Activated naive CD4-positive, alpha-beta T cell treated with anti-CD3 and anti-CD28 coated beads for 36 hours (primary cell): ENCODE results near the gene HLA-DQA2. TPM values are rescaled to one million over a fixed set of nuclear protein-coding genes. Genes with fewer than 3 reads are reported as not detected.
A peak's percentile ranks its signal among the peaks of the same experiment; 100 is the strongest.
"Not testable (repeated sequence)": the region's sequence is repeated elsewhere in the genome, so short reads cannot be mapped to it uniquely, and the experiment has no call there.

Experiments used
- CTCF ChIA-PET: fragments of 350-600 bp; sonication (Branson Sonifier 250); formaldehyde crosslinking; loops from one replicate; lab custom pipeline; 2021; ENCODE audit warnings: antibody characterized with exemption; lab: Charles Lee
- DNase-seq: peaks from one replicate; pipeline ENCODE4 v3.0.0-alpha.2; 2020
- H3K27ac Mint-ChIP-seq: one replicate; pipeline ENCODE4 v1.8.0; 2021; ENCODE audit warnings: mild to moderate bottlenecking, mixed read lengths
- H3K27me3 Mint-ChIP-seq: one replicate; pipeline ENCODE4 v1.8.0; 2021; ENCODE audit warnings: low read depth, mixed read lengths
- H3K36me3 Mint-ChIP-seq: one replicate; pipeline ENCODE4 v1.8.0; 2021; ENCODE audit warnings: low read depth, mixed read lengths
- H3K4me1 Mint-ChIP-seq: one replicate; pipeline ENCODE4 v1.8.0; 2021; ENCODE audit warnings: low read depth, mixed read lengths
- H3K4me3 Mint-ChIP-seq: one replicate; pipeline ENCODE4 v1.8.0; 2021; ENCODE audit warnings: mild to moderate bottlenecking, moderate library complexity, mixed read lengths
- H3K9me3 Mint-ChIP-seq: one replicate; pipeline ENCODE4 v1.8.0; 2021; ENCODE audit warnings: mixed read lengths
- intact Hi-C: fragments of 100-400 bp; cut with micrococcal nuclease; formaldehyde crosslinking; loops from one replicate; pipeline ENCODE4 v1.15.1; 2023
- total RNA-seq, 2 experiments: library from RNA; stranded (reverse); gene quantifications; one replicate each; pipeline ENCODE4 v1.2.3, GENCODE V29; 2021

HLA-DQA2 gene
- total RNA-seq: not detected

DNA sequence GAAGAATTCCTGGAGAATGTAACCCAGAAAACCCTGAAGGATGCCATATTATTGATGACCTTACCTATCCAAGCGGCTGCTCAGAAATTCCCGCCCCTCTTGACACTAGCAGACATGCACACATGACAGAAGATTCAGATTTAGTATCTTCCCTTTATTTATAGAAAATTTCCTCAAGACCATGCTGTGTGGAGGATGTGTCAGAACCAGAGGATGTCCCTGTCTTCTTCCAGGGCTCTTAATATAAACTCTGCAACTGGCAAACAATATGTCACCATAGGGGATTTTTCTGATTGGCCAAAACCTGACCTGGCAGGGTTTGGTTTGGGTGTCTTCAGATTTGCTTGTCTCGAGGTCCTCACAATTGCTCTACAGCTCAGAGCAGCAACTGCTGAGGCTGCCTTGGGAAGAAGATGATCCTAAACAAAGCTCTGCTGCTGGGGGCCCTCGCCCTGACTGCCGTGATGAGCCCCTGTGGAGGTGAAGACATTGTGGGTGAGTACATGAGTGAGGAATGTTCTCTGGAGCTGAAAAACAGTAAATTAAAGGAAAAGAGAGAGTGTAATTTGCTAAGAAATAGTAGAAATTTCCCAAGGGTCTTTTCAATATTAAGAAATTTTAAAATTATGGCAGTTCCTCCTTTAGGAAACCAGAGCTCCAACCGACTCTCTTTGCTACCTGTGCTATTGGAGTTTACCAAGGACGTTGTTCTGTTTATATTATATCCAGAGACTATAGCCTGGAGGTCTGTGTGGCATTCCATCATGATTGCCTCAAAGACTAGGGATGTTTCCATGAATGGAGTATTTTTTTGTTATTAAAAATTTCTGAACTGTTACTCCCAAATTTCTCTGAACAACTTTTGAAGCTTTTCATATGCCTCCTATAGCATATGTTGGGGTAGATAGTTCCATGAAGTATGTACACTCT lies at the start of gene HLA-DQA2:
Gene HLA-DQA2, plus strand, starts transcription at position 361 of the 930 bp plus-strand sequence. Its CDS starts 53 bp downstream, at position 414.
- CTCF ChIA-PET: interaction anchor here (0.8 to 1.8 kb wide), 3 partner anchors 43 to 322 kb away, joined by 3 read pairs; no protein-coding TSS in a partner anchor
- Mint-ChIP-seq H3K4me1 (no peaks in the 10 kb centered on the region), H3K27ac (no peak within 1 kb of the TSS), H3K4me3 (no peak within 1 kb of the TSS), H3K9me3 (no peaks in the 10 kb centered on the region), H3K27me3 (peaks cover 15% of the 10 kb centered on the region), H3K36me3 (no peaks in the 10 kb centered on the region)
- no peak for DNase-seq
- intact Hi-C loops: no loop called here

DNA sequence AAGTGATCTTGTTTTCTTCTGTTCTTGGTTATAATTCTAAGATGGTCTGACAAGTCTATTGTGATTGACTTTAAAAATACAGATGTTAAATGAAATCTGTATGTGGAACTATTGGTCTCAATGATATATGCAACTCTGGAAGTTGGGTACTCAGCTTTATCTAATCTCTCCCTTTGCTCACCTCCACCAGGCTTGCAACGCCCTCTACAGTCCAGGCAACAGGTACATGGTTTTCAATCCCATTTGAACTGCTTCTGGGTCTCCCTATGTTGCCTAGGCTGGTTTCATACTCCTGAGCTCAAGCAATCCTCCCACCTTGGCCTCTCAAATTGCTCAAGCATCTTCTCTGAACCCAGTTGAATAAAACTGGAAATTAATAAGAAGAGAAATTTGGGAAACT lies 49.2 kb upstream of the HLA-DQA2 start:
- no peak overlapping the region for H3K27ac Mint-ChIP-seq
- H3K4me1 Mint-ChIP-seq: peaks cover 3% of the 10 kb centered on the region
- no peaks in the 10 kb centered on the region for H3K36me3 Mint-ChIP-seq
- CTCF ChIA-PET: interaction anchor here (0.6 to 1.7 kb wide), 17 partner anchors 8 to 295 kb away, joined by 3 to 9 read pairs (median 4); no protein-coding TSS in a partner anchor
- no peaks in the 10 kb centered on the region for H3K9me3 Mint-ChIP-seq
- peaks cover 9% of the 10 kb centered on the region for H3K27me3 Mint-ChIP-seq
- H3K4me3 Mint-ChIP-seq: no peak overlapping the region
- DNase-seq: peak; percentile 81
- intact Hi-C loops: loop anchor here (1.0 to 2.0 kb wide), 4 partner anchors 69 to 277 kb away; no protein-coding TSS in a partner anchor

DNA sequence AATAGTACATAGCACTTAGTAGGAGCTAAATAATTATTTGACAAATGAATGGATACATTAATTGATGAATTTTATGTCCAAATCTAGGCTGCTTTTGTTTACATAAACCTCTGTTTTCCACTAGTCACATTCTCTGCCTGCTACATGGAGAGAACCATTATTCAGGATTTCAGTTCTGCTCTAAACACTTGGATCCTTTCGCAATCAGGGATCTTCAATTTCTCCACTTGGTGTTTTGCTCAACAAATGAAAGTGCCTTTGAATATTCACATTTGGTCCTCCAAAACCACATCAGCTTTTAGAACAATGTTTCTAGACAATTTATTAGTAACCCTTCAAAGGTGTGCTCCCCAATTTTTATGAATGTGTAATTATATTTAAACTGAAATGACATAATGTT lies 44.2 kb upstream of the HLA-DQA2 start:
- no peak overlapping the region for H3K27ac Mint-ChIP-seq
- no peaks in the 10 kb centered on the region for H3K36me3 Mint-ChIP-seq
- CTCF ChIA-PET: interaction anchor here (1.0 kb wide), 1 partner anchor 283 kb away, joined by 4 read pairs; no protein-coding TSS in a partner anchor
- peaks cover 29% of the 10 kb centered on the region for H3K27me3 Mint-ChIP-seq
- no peak overlapping the region for H3K4me3 Mint-ChIP-seq
- H3K9me3 Mint-ChIP-seq: no peaks in the 10 kb centered on the region
- DNase-seq: no peak
- peaks cover 2% of the 10 kb centered on the region for H3K4me1 Mint-ChIP-seq
- intact Hi-C loops: no loop called here

DNA sequence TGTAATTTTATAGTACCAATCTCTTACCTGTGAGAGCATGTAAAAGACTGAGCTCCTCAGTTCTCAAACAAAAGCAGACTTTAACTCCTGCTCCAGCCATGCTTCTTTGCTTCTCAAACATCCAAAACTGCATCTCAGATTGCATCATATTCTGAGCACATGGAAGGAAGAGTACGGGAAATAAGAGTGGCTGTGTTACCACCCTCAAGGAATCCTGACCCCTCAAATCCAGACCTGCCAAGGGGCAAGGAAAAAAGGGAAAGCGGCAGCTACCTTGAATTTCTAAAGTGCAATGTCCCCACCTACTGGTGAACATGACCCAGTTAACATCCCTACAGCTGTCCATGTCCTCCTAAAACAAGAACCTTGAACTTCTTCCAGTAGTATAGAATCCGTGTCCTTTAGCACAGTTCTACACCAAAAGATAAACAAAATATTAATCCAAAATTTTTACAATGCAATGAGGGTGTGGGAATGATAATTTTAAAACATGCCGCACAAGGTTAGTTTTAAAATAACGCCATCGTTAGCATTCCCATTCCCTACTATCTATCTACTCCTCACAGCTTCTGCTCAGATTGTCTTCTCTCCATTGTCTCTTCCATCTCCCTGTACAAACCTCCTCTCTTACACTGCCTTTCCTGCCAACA lies 40.7 kb upstream of the HLA-DQA2 start:
- Mint-ChIP-seq H3K27ac (no peak overlapping the region), H3K4me3 (no peak overlapping the region), H3K27me3 (peaks cover 24% of the 10 kb centered on the region), H3K4me1 (peaks cover 2% of the 10 kb centered on the region), H3K36me3 (no peaks in the 10 kb centered on the region), H3K9me3 (no peaks in the 10 kb centered on the region)
- peak; percentile 30 for DNase-seq
- CTCF ChIA-PET: interaction anchor here (0.6 to 5.2 kb wide), 20 partner anchors 8 to 464 kb away, joined by 3 to 48 read pairs (median 4); no protein-coding TSS in a partner anchor
- intact Hi-C loops: loop anchor here (1.0 to 5.0 kb wide), 5 partner anchors 87 to 453 kb away; no protein-coding TSS in a partner anchor

DNA sequence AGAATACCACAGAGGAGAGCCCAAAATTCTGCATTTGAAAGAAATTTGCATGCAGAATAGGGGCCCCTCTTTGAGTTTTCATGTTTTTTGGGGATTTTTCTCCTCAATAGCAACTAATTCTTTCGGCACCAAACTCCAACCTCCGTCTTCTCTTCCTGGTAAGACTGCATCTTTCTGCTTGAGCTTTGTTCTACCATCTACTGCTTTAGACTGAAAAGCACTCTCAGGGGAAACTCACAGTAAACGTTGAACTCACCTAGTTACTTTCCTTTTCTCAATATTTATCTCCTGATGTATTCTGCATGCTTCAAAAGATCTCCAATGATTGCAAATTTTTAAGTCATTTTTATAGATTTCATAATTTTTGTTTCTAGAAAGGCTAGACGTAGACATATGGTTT lies 37.8 kb upstream of the HLA-DQA2 start:
- CTCF ChIA-PET: interaction anchor here (1.0 to 5.2 kb wide), 5 partner anchors 11 to 290 kb away, joined by 3 to 48 read pairs (median 4); no protein-coding TSS in a partner anchor
- H3K36me3 Mint-ChIP-seq: no peaks in the 10 kb centered on the region
- no peak overlapping the region for H3K4me3 Mint-ChIP-seq
- no peak for DNase-seq
- H3K9me3 Mint-ChIP-seq: no peaks in the 10 kb centered on the region
- intact Hi-C loops: loop anchor here (5.0 kb wide), 3 partner anchors 84 to 456 kb away; no protein-coding TSS in a partner anchor
- peaks cover 2% of the 10 kb centered on the region for H3K4me1 Mint-ChIP-seq
- H3K27me3 Mint-ChIP-seq: peaks cover 24% of the 10 kb centered on the region
- no peak overlapping the region for H3K27ac Mint-ChIP-seq

DNA sequence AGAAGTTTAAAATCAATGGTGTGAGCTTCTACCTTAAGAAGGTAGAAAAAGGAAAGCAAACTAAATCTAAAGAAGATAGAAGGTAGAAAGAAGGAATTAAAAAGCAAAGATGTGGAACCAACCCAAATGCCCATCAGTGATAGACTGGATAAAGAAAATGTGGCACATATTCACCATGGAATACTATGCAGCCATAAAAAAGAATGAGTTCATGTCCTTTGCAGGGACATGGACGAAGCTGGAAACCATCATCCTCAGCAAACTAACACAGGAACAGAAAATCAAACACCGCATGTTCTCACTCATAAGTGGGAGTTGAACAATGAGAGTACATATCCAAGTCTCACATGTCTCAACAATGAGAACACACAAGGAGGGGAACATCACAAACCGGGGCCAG lies 36.0 kb upstream of the HLA-DQA2 start:
- intact Hi-C loops, H3K4me3 Mint-ChIP-seq: not testable (repeated sequence)
- CTCF ChIA-PET: interaction anchor here (5.2 kb wide), 1 partner anchor 292 kb away, joined by 48 read pairs; no protein-coding TSS in a partner anchor

DNA sequence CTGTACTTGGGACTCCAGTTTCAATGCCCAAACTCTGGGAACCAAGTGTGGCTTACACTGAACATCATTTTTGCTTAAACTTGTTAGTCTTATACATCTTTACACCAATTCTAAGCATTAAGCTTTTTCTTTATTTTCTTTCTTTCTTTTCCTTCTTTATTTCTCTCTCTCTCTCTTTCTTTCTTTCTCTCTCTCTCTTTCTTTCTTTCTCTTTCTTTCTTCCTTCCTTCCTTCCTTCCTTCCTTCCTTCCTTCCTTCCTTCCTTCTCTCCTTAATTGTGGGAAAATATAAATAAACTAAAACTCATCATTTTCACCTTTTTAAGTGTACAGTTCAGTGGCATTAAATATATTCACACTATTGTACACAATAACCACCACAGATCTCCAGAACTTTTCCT lies 31.6 kb upstream of the HLA-DQA2 start:
- H3K4me3 Mint-ChIP-seq: no peak overlapping the region
- no peak for DNase-seq
- H3K9me3 Mint-ChIP-seq: no peaks in the 10 kb centered on the region
- no peaks in the 10 kb centered on the region for H3K27me3 Mint-ChIP-seq
- H3K4me1 Mint-ChIP-seq: peaks cover 3% of the 10 kb centered on the region
- intact Hi-C loops: no loop called here
- H3K36me3 Mint-ChIP-seq: no peaks in the 10 kb centered on the region
- H3K27ac Mint-ChIP-seq: no peak overlapping the region
- CTCF ChIA-PET: no interaction called here

More for the DNA sequence above, 36.0 kb upstream of the HLA-DQA2 start:
- H3K27me3 Mint-ChIP-seq: peaks cover 16% of the 10 kb centered on the region
- not testable (repeated sequence) for H3K4me1 Mint-ChIP-seq, H3K27ac Mint-ChIP-seq, H3K36me3 Mint-ChIP-seq, DNase-seq, H3K9me3 Mint-ChIP-seq

DNA sequence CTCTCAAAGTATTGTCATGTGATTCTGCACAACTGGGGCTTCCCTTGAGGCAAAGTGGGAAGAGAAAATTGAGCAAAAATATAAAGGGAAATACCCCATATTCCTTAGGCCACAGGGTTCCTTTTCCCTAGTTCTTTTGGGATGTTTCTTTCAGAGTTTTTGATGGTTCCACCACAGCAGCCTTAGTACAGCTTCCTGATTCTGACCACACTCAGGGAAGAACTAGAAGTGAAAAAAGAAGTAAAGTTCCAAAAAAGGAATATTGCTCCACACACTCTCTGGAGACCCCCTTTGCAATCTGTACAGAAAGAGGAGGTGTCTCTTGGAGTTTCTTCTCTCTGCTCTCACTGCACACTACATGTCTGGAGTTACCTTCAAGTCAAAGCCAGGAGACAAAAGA lies 27.9 kb upstream of the HLA-DQA2 start:
- CTCF ChIA-PET: interaction anchor here (0.7 kb wide), 1 partner anchor 142 kb away, joined by 3 read pairs; no protein-coding TSS in a partner anchor
- intact Hi-C loops: no loop called here
- Mint-ChIP-seq H3K27ac (no peak overlapping the region), H3K36me3 (no peaks in the 10 kb centered on the region), H3K4me1 (peaks cover 3% of the 10 kb centered on the region), H3K27me3 (no peaks in the 10 kb centered on the region), H3K9me3 (no peaks in the 10 kb centered on the region), H3K4me3 (no peak overlapping the region)
- DNase-seq: no peak

DNA sequence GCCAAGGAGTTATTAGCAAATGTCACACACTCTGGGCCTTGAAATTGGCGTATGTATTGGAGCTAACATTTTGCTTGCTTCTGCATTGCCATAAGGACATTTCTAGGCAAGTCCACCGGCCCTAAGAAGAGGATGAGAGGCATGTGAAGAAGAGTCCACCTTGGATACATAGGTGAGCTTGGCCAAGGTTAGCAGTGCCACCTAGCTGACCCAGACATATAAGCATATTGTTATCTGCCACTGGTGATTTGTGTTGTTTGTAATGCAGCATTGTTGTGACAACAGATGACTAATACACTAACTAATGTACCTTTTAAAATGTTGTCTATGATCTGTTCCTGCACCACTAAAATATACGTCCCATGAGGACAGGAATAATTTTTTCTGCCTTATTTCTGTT lies 24.8 kb upstream of the HLA-DQA2 start:
- DNase-seq: no peak
- no peaks in the 10 kb centered on the region for H3K36me3 Mint-ChIP-seq
- H3K27me3 Mint-ChIP-seq: peaks cover 9% of the 10 kb centered on the region
- H3K27ac Mint-ChIP-seq: no peak overlapping the region
- no peaks in the 10 kb centered on the region for H3K4me1 Mint-ChIP-seq
- CTCF ChIA-PET: interaction anchor here (1.4 kb wide), 1 partner anchor 16 kb away, joined by 3 read pairs; no protein-coding TSS in a partner anchor
- H3K9me3 Mint-ChIP-seq: no peaks in the 10 kb centered on the region
- H3K4me3 Mint-ChIP-seq: no peak overlapping the region
- intact Hi-C loops: no loop called here

DNA sequence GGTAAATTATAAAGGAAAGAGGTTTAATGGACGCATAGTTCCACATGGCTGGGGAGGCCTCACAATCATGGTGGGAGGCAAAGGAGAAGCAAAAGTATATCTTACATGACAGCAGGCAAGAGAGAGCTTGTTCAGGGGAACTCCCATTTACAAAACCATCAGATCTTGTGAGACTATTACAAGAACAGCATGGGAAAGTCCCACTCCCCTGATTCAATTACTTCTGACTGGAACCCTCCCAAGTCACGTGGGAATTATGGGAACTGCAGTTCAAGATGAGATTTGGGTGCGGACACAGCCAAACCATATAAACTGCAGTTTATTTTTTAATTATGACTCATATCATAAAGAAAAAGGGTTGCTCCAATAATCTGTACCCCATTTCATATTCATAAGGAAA lies 22.3 kb upstream of the HLA-DQA2 start:
- no peaks in the 10 kb centered on the region for H3K9me3 Mint-ChIP-seq
- no peaks in the 10 kb centered on the region for H3K36me3 Mint-ChIP-seq
- peak; percentile 5 for DNase-seq
- intact Hi-C loops: no loop called here
- H3K27me3 Mint-ChIP-seq: peaks cover 10% of the 10 kb centered on the region
- H3K4me1 Mint-ChIP-seq: no peaks in the 10 kb centered on the region
- H3K27ac Mint-ChIP-seq: no peak overlapping the region
- CTCF ChIA-PET: no interaction called here
- no peak overlapping the region for H3K4me3 Mint-ChIP-seq

DNA sequence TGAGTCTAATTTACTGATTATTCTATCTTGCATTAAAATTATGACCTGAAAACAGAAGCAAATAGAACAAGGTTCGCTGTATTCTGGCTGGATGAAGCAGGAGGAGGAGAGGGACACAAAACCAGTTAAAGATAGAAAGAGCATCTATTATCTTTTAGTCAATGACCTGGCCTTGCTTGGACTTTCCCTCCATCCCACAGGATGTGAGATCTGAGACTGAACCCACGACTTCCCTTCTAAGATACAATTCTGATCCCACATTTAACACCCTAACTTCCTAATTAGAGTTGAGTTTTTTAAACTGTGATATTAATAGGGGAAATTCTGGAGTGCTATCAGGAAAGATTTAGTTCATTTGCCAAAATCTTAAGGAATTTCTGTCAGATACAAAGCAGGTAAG lies 3.1 kb upstream of the HLA-DQA2 start:
- Mint-ChIP-seq H3K4me3 (no peak overlapping the region), H3K27ac (no peak overlapping the region)

DNA sequence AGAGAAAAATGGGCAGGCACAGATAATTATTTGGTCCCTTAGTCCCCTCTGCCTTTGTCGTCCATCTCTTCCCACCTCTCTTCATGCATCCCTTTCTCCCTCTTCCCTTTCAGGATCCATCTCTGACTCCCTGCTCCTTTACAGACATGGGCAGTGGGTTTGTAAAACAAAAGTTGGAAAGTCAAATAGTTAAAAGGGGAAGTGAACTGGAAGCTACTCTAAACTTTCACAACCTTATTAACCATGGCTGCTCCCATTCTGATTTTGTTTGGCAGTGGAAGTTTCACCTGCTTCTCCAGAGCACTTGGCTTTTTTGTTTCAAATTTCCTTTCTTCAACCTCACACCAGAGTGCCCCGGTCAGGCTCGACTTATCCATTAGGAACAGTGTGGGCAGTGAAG lies 1.2 kb downstream of the HLA-DQA2 start:
- peaks cover 19% of the 10 kb centered on the region for H3K27me3 Mint-ChIP-seq
- intact Hi-C loops: no loop called here
- no peak overlapping the region for H3K4me3 Mint-ChIP-seq
- no peaks in the 10 kb centered on the region for H3K36me3 Mint-ChIP-seq
- H3K4me1 Mint-ChIP-seq: no peaks in the 10 kb centered on the region
- no peaks in the 10 kb centered on the region for H3K9me3 Mint-ChIP-seq
- no peak overlapping the region for H3K27ac Mint-ChIP-seq
- DNase-seq: no peak
- CTCF ChIA-PET: interaction anchor here (0.7 kb wide), 1 partner anchor 127 kb away, joined by 3 read pairs; no protein-coding TSS in a partner anchor

More for the DNA sequence above, 3.1 kb upstream of the HLA-DQA2 start:
- H3K9me3 Mint-ChIP-seq: no peaks in the 10 kb centered on the region
- H3K4me1 Mint-ChIP-seq: no peaks in the 10 kb centered on the region
- intact Hi-C loops: no loop called here
- H3K36me3 Mint-ChIP-seq: no peaks in the 10 kb centered on the region
- CTCF ChIA-PET: no interaction called here
- peaks cover 3% of the 10 kb centered on the region for H3K27me3 Mint-ChIP-seq
- no peak for DNase-seq
